Tibial nerve (tissue), 4 donors: Measurements from ENCODE around the gene ANKRD37. TPM values are rescaled to one million over a fixed set of nuclear protein-coding genes. Genes with fewer than 3 reads are reported as not detected.
A peak's percentile ranks its signal among the peaks of the same experiment; 100 is the strongest.

Experiments
- DNase-seq, 2 donors: peaks; one replicate each; pipeline ENCODE4 v3.0.0-alpha.2; 2019; ENCODE audit warnings: low spot score in 2 of 2
- H3K27ac ChIP-seq, 4 donors: fragments of 200-600 bp; sonication (generic) in 3 of 4; one replicate each; pipeline ENCODE4 v1.5.1; 2017 to 2019; ENCODE audit warnings: mild to moderate bottlenecking in 1 of 4
- H3K27me3 ChIP-seq, 2 donors: fragments of 200-600 bp; sonication (generic) in 1 of 2; one replicate each; pipeline versions ENCODE4 v1.5.1 to v1.6.0; 2017 to 2019
- H3K36me3 ChIP-seq, 3 donors: fragments of 200-600 bp; sonication (generic); one replicate each; pipeline ENCODE4 v1.5.1; 2018 to 2019
- H3K4me1 ChIP-seq, 4 donors: fragments of 200-600 bp; sonication (generic) in 3 of 4; one replicate each; pipeline ENCODE4 v1.5.1; 2017 to 2019
- H3K4me3 ChIP-seq, 4 donors: fragments of 200-600 bp; sonication (generic) in 3 of 4; one replicate each; pipeline ENCODE4 v1.5.1; 2017 to 2019; ENCODE audit warnings: mild to moderate bottlenecking in 1 of 4, moderate library complexity in 1 of 4
- H3K9me3 ChIP-seq, 4 donors: fragments of 200-600 bp; sonication (generic) in 3 of 4; one replicate each; pipeline ENCODE4 v1.5.1; 2017 to 2019
- CTCF ChIP-seq, 5 experiments: fragments of 200-600 bp in 3 of 5; fragments of 450-650 bp in 2 of 5; sonication (generic) in 3 of 5; IDR thresholded peaks; one replicate each; pipeline ENCODE4 v1.5.1; 2016 to 2019; ENCODE audit warnings: antibody characterized with exemption in 5 of 5, mild to moderate bottlenecking in 3 of 5, moderate library complexity in 2 of 5
- EP300 ChIP-seq, 2 donors: sonication (generic); formaldehyde crosslinking; IDR thresholded peaks; one replicate each; pipeline ENCODE4 v1.6.1; 2017; ENCODE audit warnings: antibody characterized with exemption in 2 of 2, mild to moderate bottlenecking in 1 of 2
- POLR2A ChIP-seq, 2 donors: fragments of 450-650 bp; IDR thresholded peaks; one replicate each; pipeline ENCODE4 v1.6.1; 2017; ENCODE audit warnings: antibody characterized with exemption in 2 of 2, mild to moderate bottlenecking in 2 of 2, moderate library complexity in 2 of 2
- WGBS, 2 donors: methylation state at CpG; one replicate each; pipeline ENCODE4 v1.1.5; 2018; 5-methylcytosine and 5-hydroxymethylcytosine counted together
- total RNA-seq, 4 donors: library from RNA; depleted of rRNA; stranded (reverse); fragments of >200 nt; gene quantifications; one replicate each; pipeline ENCODE4 v1.1.0, GENCODE V29; 2016

Gene ANKRD37
- total RNA-seq, 4 donors from 2014 or later: 9.6 to 38.4 (median 30.6) TPM

- no peaks in the 10 kb centered on the region for H3K9me3 ChIP-seq
- H3K4me1 ChIP-seq: peaks cover 0 to 55% (median 7%) of the 10 kb centered on the region in 4 donors
- no peaks in the 10 kb centered on the region for H3K27me3 ChIP-seq
- H3K27ac ChIP-seq: peak overlapping the region in 3 of 4 donors; percentile 34 to 100 (median 62)
- WGBS, 2 donors: 15 to 21% methylated on average over 2 of the region's 2 CpGs
- TF ChIP-seq CTCF (IDR thresholded peaks at IDR 0.05): no peak
- no peak for TF ChIP-seq POLR2A (IDR thresholded peaks at IDR 0.05)
- TF ChIP-seq EP300 (IDR thresholded peaks at IDR 0.05): no peak
- peaks cover 0 to 37% (median 0%) of the 10 kb centered on the region in 3 donors for H3K36me3 ChIP-seq
- H3K4me3 ChIP-seq: no peak overlapping the region
- DNase-seq: no peak
Observed at GRCh38 chr4:185398618-185399017, 2.0 kb downstream of the ANKRD37 start.

- no peak overlapping the region for H3K4me3 ChIP-seq
- peaks cover 0 to 40% (median 0%) of the 10 kb centered on the region in 3 donors for H3K36me3 ChIP-seq
- TF ChIP-seq CTCF (IDR thresholded peaks at IDR 0.05) (no peak), EP300 (IDR thresholded peaks at IDR 0.05) (no peak), POLR2A (IDR thresholded peaks at IDR 0.05) (no peak)
- peaks cover 0 to 51% (median 6%) of the 10 kb centered on the region in 4 donors for H3K4me1 ChIP-seq
- H3K27me3 ChIP-seq: no peaks in the 10 kb centered on the region
- peak overlapping the region in 3 of 4 donors; percentile 34 to 100 (median 62) for H3K27ac ChIP-seq
- no peak for DNase-seq
- WGBS, 2 donors: 53 to 59% methylated on average over 8 of the region's 8 CpGs
- H3K9me3 ChIP-seq: no peaks in the 10 kb centered on the region
Observed at GRCh38 chr4:185399466-185399865, 2.8 kb downstream of the ANKRD37 start.

- Histone ChIP-seq H3K27ac (no peak overlapping the region), H3K4me3 (no peak overlapping the region), H3K9me3 (no peaks in the 10 kb centered on the region), H3K27me3 (no peaks in the 10 kb centered on the region), H3K4me1 (peaks cover 0 to 21% (median 0%) of the 10 kb centered on the region in 4 donors), H3K36me3 (peaks cover 0 to 77% (median 0%) of the 10 kb centered on the region in 3 donors)
- 88 to 89% methylated on average over 4 of the region's 4 CpGs for WGBS, 2 donors
- no peak for DNase-seq
- TF ChIP-seq CTCF (IDR thresholded peaks at IDR 0.05) (no peak), EP300 (IDR thresholded peaks at IDR 0.05) (no peak), POLR2A (IDR thresholded peaks at IDR 0.05) (no peak)
Observed at GRCh38 chr4:185404031-185404430, 7.4 kb downstream of the ANKRD37 start.

- Histone ChIP-seq H3K27me3 (no peaks in the 10 kb centered on the region), H3K27ac (no peak overlapping the region), H3K36me3 (peaks cover 0 to 86% (median 0%) of the 10 kb centered on the region in 3 donors), H3K4me3 (no peak overlapping the region), H3K9me3 (no peaks in the 10 kb centered on the region), H3K4me1 (peaks cover 0 to 7% (median 0%) of the 10 kb centered on the region in 4 donors)
- no peak for TF ChIP-seq POLR2A (IDR thresholded peaks at IDR 0.05)
- WGBS, 2 donors: 86 to 89% methylated on average over 6 of the region's 6 CpGs
- no peak for DNase-seq
Observed at GRCh38 chr4:185405296-185405999, 8.8 kb downstream of the ANKRD37 start.

GRCh38 chr4:185408432-185408831, 11.8 kb downstream of the ANKRD37 start:
- peaks cover 0 to 81% (median 0%) of the 10 kb centered on the region in 3 donors for H3K36me3 ChIP-seq
- H3K4me3 ChIP-seq: no peak overlapping the region
- 99% methylated on average over 2 of the region's 2 CpGs for WGBS, 2 donors

More at GRCh38 chr4:185408432-185408831, 11.8 kb downstream of the ANKRD37 start:
- Histone ChIP-seq H3K9me3 (no peaks in the 10 kb centered on the region), H3K4me1 (peaks cover 0 to 5% (median 0%) of the 10 kb centered on the region in 4 donors), H3K27me3 (no peaks in the 10 kb centered on the region), H3K27ac (no peak overlapping the region)
- no peak for DNase-seq
- TF ChIP-seq EP300 (IDR thresholded peaks at IDR 0.05) (no peak), POLR2A (IDR thresholded peaks at IDR 0.05) (no peak), CTCF (IDR thresholded peaks at IDR 0.05) (no peak)
